Activated T-cell treated with anti-CD3 and anti-CD28 coated beads, Interleukin-2, amount 50 U/mL, for 1 hour (primary cell): ENCODE results near the gene ZDHHC14.

Experiments
- DNase-seq: peaks from one replicate; pipeline ENCODE4 v3.0.0-alpha.2; 2020

The ZDHHC14 gene

GRCh38 chr6:157607317-157608109, 226.5 kb downstream of the ZDHHC14 start:
- no peak for DNase-seq

GRCh38 chr6:157608221-157609075, 227.5 kb downstream of the ZDHHC14 start:
- DNase-seq, result no peak

- DNase-seq, result no peak
Observed at GRCh38 chr6:157609117-157609516, 228.1 kb downstream of the ZDHHC14 start.

- no peak for DNase-seq
Observed at GRCh38 chr6:157609556-157609955, 228.6 kb downstream of the ZDHHC14 start.

GRCh38 chr6:157610451-157610999, 229.5 kb downstream of the ZDHHC14 start:
- no peak for DNase-seq

- no peak for DNase-seq
Observed at GRCh38 chr6:157611406-157611805, 230.4 kb downstream of the ZDHHC14 start.

- DNase-seq, result no peak
Observed at GRCh38 chr6:157613011-157613522, 232.1 kb downstream of the ZDHHC14 start.

- DNase-seq, result no peak
Observed at GRCh38 chr6:157614026-157614568, 233.1 kb downstream of the ZDHHC14 start.

GRCh38 chr6:157615420-157615769, 234.4 kb downstream of the ZDHHC14 start:
- no peak for DNase-seq

- no peak for DNase-seq
Observed at GRCh38 chr6:157615951-157616350, 235.0 kb downstream of the ZDHHC14 start.

GRCh38 chr6:157620944-157621343, 240.0 kb downstream of the ZDHHC14 start:
- no peak for DNase-seq

- no peak for DNase-seq
Observed at GRCh38 chr6:157621406-157621805, 240.4 kb downstream of the ZDHHC14 start.

- DNase-seq, result no peak
Observed at GRCh38 chr6:157622427-157622826, 241.4 kb downstream of the ZDHHC14 start.

- DNase-seq, result no peak
Observed at GRCh38 chr6:157625111-157625510, 244.1 kb downstream of the ZDHHC14 start.

GRCh38 chr6:157625764-157626163, 244.8 kb downstream of the ZDHHC14 start:
- no peak for DNase-seq

- DNase-seq, result no peak
Observed at GRCh38 chr6:157627195-157627966, 246.4 kb downstream of the ZDHHC14 start.

GRCh38 chr6:157628463-157628862, 247.5 kb downstream of the ZDHHC14 start:
- DNase-seq, result no peak

GRCh38 chr6:157629220-157629619, 248.2 kb downstream of the ZDHHC14 start:
- no peak for DNase-seq

- DNase-seq, result no peak
Observed at GRCh38 chr6:157630463-157631080, 249.6 kb downstream of the ZDHHC14 start.

- no peak for DNase-seq
Observed at GRCh38 chr6:157631412-157631811, 250.4 kb downstream of the ZDHHC14 start.

GRCh38 chr6:157631838-157632614, 251.0 kb downstream of the ZDHHC14 start:
- no peak for DNase-seq
